A549 (cell line): ENCODE measurements around the gene FHIT. TPM values are rescaled to one million over a fixed set of nuclear protein-coding genes. Genes with fewer than 3 reads are reported as not detected.

Source experiments
- ATAC-seq, 2 experiments: fragments of 200-7000 bp in 1 of 2; fragments of >200 bp in 1 of 2; cut with Nextera tagmentation in 1 of 2; cut with Tn5 transposase in 1 of 2; 3 replicates each; pipeline versions ENCODE4 v1.8.0 to v1.9.1; 2018 to 2020; ENCODE audit warnings: mild to moderate bottlenecking in 1 of 2, moderate library complexity in 1 of 2
- CTCF ChIA-PET: fragments of 300-600 bp; sonication (Branson Sonifier 250); formaldehyde crosslinking; extraction: SDS; loops from one replicate; lab custom pipeline; 2021; ENCODE audit warnings: antibody characterized with exemption, inconsistent platforms; lab: Yijun Ruan, JAX
- POLR2A ChIA-PET: fragments of 350-600 bp; formaldehyde crosslinking; extraction: SDS; loops from one replicate; lab custom pipeline; 2021; ENCODE audit warnings: antibody characterized with exemption, inconsistent platforms; lab: Yijun Ruan, JAX
- DNase-seq, 2 experiments: peaks; one replicate each; pipeline versions ENCODE4 v3.0.0 to v3.0.0-alpha.2; 2011 to 2016; ENCODE audit warnings: low read depth in 1 of 2, low spot score in 1 of 2
- FAIRE-seq: peaks from 2 replicates; lab custom pipeline; 2011; peaks lifted over from hg19 to GRCh38; lab: Jason Lieb, UNC
- H3K27ac ChIP-seq, 2 experiments: fragments of >200 bp; sonication (Bioruptor Twin); formaldehyde crosslinking; 3 replicates each; pipeline ENCODE4 v1.5.1; 2016 to 2017
- H3K4me1 ChIP-seq: fragments of >200 bp; sonication (Bioruptor Twin); formaldehyde crosslinking; 3 replicates; pipeline ENCODE4 v1.6.1; 2016
- H3K4me2 ChIP-seq: fragments of >200 bp; sonication (Bioruptor Twin); formaldehyde crosslinking; 3 replicates; pipeline ENCODE4 v1.6.1; 2016
- H3K4me3 ChIP-seq: fragments of >200 bp; sonication (Bioruptor Twin); formaldehyde crosslinking; 3 replicates; pipeline ENCODE4 v1.5.1; 2016
- H3K9me3 ChIP-seq: fragments of >200 bp; sonication (Bioruptor Twin); formaldehyde crosslinking; 3 replicates; pipeline ENCODE4 v1.6.1; 2016
- BCL3 ChIP-seq: fragments of >200 bp; sonication (Bioruptor Twin); formaldehyde crosslinking; IDR thresholded peaks from 3 replicates; pipeline ENCODE4 v1.6.1; 2016
- EHF ChIP-seq: fragments of 250-450 bp; sonication (Bioruptor Pico); IDR thresholded peaks from 2 replicates; pipeline ENCODE4 v1.5.0; 2020; ENCODE audit warnings: mild to moderate bottlenecking
- EHMT2 ChIP-seq: fragments of 200-600 bp; sonication (generic); IDR thresholded peaks from 2 replicates; pipeline ENCODE4 v1.6.1; 2016; ENCODE audit warnings: antibody characterized with exemption, low read depth, mild to moderate bottlenecking, moderate library complexity
- EP300 ChIP-seq, 2 experiments: fragments of >200 bp; sonication (Bioruptor Twin); formaldehyde crosslinking; IDR thresholded peaks; 2 replicates in 1 of 2; 3 replicates in 1 of 2; pipeline ENCODE4 v1.6.1; 2016 to 2017
- ESRRA ChIP-seq: fragments of 150-350 bp; IDR thresholded peaks from 2 replicates; pipeline ENCODE4 v1.6.1; 2014; ENCODE audit warnings: mild to moderate bottlenecking, low read length, borderline replicate concordance
- GATA3 ChIP-seq: IDR thresholded peaks from 2 replicates; pipeline ENCODE4 v1.6.1; 2012; ENCODE audit warnings: borderline replicate concordance
- HOXA7 ChIP-seq: fragments of 250-450 bp; sonication (Bioruptor Pico); IDR thresholded peaks from 2 replicates; pipeline ENCODE4 v1.5.0; 2020; ENCODE audit warnings: mild to moderate bottlenecking, moderate library complexity
- HOXB13 ChIP-seq: fragments of 250-450 bp; sonication (Bioruptor Pico); IDR thresholded peaks from 2 replicates; pipeline ENCODE4 v1.5.0; 2020; ENCODE audit warnings: low read depth, mild to moderate bottlenecking, moderate library complexity
- HOXB5 ChIP-seq: fragments of 250-450 bp; sonication (Bioruptor Pico); IDR thresholded peaks from 2 replicates; pipeline ENCODE4 v1.5.0; 2020; ENCODE audit warnings: mild to moderate bottlenecking, moderate library complexity
- JUNB ChIP-seq: fragments of >200 bp; sonication (Bioruptor Twin); formaldehyde crosslinking; IDR thresholded peaks from 2 replicates; pipeline ENCODE4 v1.6.1; 2016
- KDM1A ChIP-seq: fragments of 200-600 bp; sonication (generic); IDR thresholded peaks from 2 replicates; pipeline ENCODE4 v1.6.1; 2016; ENCODE audit warnings: low read depth, mild to moderate bottlenecking
- MAZ ChIP-seq: fragments of 150-350 bp; IDR thresholded peaks from 2 replicates; pipeline ENCODE4 v1.6.1; 2014; ENCODE audit warnings: antibody characterized with exemption, low read depth, low read length, borderline replicate concordance
- NR3C1 ChIP-seq: fragments of >200 bp; sonication (Bioruptor Twin); formaldehyde crosslinking; IDR thresholded peaks from 3 replicates; pipeline ENCODE4 v1.6.1; 2017
- PBX3 ChIP-seq: IDR thresholded peaks from 2 replicates; pipeline ENCODE4 v1.6.1; 2012
- RAD21 ChIP-seq, 2 experiments: fragments of >200 bp in 1 of 2; sonication (Bioruptor Twin) in 1 of 2; formaldehyde crosslinking in 1 of 2; IDR thresholded peaks in 1 of 2; conservative IDR thresholded peaks in 1 of 2; 2 replicates in 1 of 2; 3 replicates in 1 of 2; pipeline ENCODE4 v1.6.1; 2012 to 2018; ENCODE audit warnings: inconsistent platforms in 1 of 2
- RCOR1 ChIP-seq: fragments of 150-350 bp; IDR thresholded peaks from 2 replicates; pipeline ENCODE4 v1.6.1; 2014; ENCODE audit warnings: antibody characterized with exemption, low read length, low read depth
- RNF2 ChIP-seq: fragments of 200-600 bp; sonication (generic); IDR thresholded peaks from 2 replicates; pipeline ENCODE4 v1.6.1; 2016; ENCODE audit warnings: low read depth, mild to moderate bottlenecking, antibody characterized with exemption, moderate library complexity, borderline replicate concordance
- SREBF2 ChIP-seq: fragments of 450-650 bp; IDR thresholded peaks from 2 replicates; pipeline ENCODE4 v1.6.1; 2014; ENCODE audit warnings: mild to moderate bottlenecking, moderate library complexity
- TP53 ChIP-seq: fragments of 250-450 bp; sonication (Bioruptor Pico); IDR thresholded peaks from 2 replicates; pipeline ENCODE4 v1.5.0; 2021; ENCODE audit warnings: mild to moderate bottlenecking, moderate library complexity
- USF2 ChIP-seq: fragments of 450-650 bp; IDR thresholded peaks from 2 replicates; pipeline ENCODE4 v1.6.1; 2014; ENCODE audit warnings: antibody characterized with exemption
- ZC3H11A ChIP-seq: fragments of 450-650 bp; IDR thresholded peaks from 2 replicates; pipeline ENCODE4 v1.6.1; 2014; ENCODE audit warnings: antibody characterized with exemption, mild to moderate bottlenecking
- ZFP36 ChIP-seq: fragments of 450-650 bp; IDR thresholded peaks from 2 replicates; pipeline ENCODE4 v1.6.1; 2014; ENCODE audit warnings: borderline replicate concordance; ENCODE audit not compliant: partially characterized antibody
- WGBS: methylation state at CpG from one replicate; pipeline ENCODE4 v1.1.6; 2017; ENCODE audit errors: missing lambda C conversion rate; 5-methylcytosine and 5-hydroxymethylcytosine counted together
- polyA plus RNA-seq, 4 experiments: library from polyadenylated mRNA; depleted of rRNA in 3 of 4; stranded (reverse); fragments of >200 nt; fragmentation: RNase III in 1 of 4; extraction: RNeasy Plus Mini Kit Qiagen cat#74134 plus additional on column Dnase treatment in 1 of 4; gene quantifications; 2 replicates in 3 of 4; 3 replicates in 1 of 4; pipeline ENCODE4 v1.2.3, GENCODE V29; 2011 to 2017
- TF ChIP-seq, protein P1 (sequence below): fragments of 200-600 bp; sonication (generic); IDR thresholded peaks from 2 replicates; pipeline ENCODE4 v1.6.1; 2016; ENCODE audit warnings: antibody characterized with exemption, mild to moderate bottlenecking, moderate library complexity
- TF ChIP-seq, protein P2 (sequence below): fragments of >200 bp; sonication (Bioruptor Twin); formaldehyde crosslinking; IDR thresholded peaks from 2 replicates; pipeline ENCODE4 v1.6.1; 2016
- TF ChIP-seq, protein P3 (sequence below): fragments of 250-450 bp; sonication (Bioruptor Pico); IDR thresholded peaks from 2 replicates; pipeline ENCODE4 v1.5.0; 2021; ENCODE audit warnings: mild to moderate bottlenecking, moderate library complexity, borderline replicate concordance

The FHIT gene
- polyA plus RNA-seq, 2 of the 4 experiments (the other 2 are of a cell fraction), result 0.76 to 0.92 TPM

DNA sequence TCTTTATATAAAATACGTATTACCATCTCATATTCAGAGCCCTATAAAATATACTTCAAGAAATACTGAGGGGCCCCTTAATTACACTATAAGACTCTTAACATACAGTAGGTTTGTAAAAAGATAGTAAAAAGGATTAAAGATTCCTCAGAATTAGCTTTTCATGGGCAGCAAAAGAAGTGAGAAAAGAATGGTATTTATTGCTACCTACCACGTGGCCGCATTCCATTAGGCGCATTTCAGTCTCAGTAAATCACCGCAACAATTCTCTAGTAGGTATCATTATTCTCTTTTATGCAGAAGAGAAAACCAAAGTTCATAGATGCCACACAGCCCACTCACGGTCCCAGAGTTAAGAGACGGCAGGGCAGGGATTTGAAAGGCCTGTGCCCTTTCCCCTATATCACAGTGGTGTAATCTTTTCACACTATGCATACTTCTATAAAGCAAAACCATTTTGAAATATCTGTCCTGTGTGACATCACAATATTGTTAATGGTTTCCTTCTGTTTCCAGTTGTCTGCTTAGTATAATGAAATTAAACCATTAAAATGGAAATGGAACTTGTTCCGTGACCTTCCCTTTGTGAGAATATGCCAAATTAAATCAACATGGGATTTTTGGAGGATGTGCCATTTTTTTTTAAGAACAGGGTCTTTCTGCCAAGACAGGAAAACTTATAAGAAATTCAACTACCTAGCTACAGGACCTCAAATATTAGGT lies 1072.2 kb downstream of the FHIT start:
- no peak for FAIRE-seq
- no peaks in the 10 kb centered on the region for H3K9me3 ChIP-seq
- H3K4me1 ChIP-seq, result no peaks in the 10 kb centered on the region
- no peak overlapping the region for H3K27ac ChIP-seq
- H3K4me3 ChIP-seq, result no peak overlapping the region
- no peak for DNase-seq
- POLR2A ChIA-PET, result no interaction called here
- no peak for ATAC-seq
- CTCF ChIA-PET, result no interaction called here
- no peak for TF ChIP-seq ZC3H11A
- no peak overlapping the region for H3K4me2 ChIP-seq
- 65% methylated on average over 8 of the region's 8 CpGs for WGBS

- H3K4me1 ChIP-seq, result no peaks in the 10 kb centered on the region
- CTCF ChIA-PET, result no interaction called here
- FAIRE-seq (no peak), DNase-seq (no peak), ATAC-seq (no peak)
- H3K4me2 ChIP-seq, result no peak overlapping the region
- no peak overlapping the region for H3K27ac ChIP-seq
- no peaks in the 10 kb centered on the region for H3K9me3 ChIP-seq
- POLR2A ChIA-PET, result no interaction called here
- 5% methylated on average over 2 of the region's 2 CpGs for WGBS
- TF ChIP-seq TP53 (no peak), RAD21 (conservative IDR thresholded peaks at IDR 0.05 in 1 of 2, IDR thresholded peaks at IDR 0.05 in 1 of 2) (no peak), EHF (CRISPR knock-in tag) (no peak), BCL3 (no peak), EHMT2 (no peak), JUNB (no peak), NR3C1 (no peak), ESRRA (no peak), PBX3 (no peak), USF2 (no peak), HOXB13 (CRISPR knock-in tag) (no peak), MAZ (no peak)
- TF ChIP-seq, protein P1, sequence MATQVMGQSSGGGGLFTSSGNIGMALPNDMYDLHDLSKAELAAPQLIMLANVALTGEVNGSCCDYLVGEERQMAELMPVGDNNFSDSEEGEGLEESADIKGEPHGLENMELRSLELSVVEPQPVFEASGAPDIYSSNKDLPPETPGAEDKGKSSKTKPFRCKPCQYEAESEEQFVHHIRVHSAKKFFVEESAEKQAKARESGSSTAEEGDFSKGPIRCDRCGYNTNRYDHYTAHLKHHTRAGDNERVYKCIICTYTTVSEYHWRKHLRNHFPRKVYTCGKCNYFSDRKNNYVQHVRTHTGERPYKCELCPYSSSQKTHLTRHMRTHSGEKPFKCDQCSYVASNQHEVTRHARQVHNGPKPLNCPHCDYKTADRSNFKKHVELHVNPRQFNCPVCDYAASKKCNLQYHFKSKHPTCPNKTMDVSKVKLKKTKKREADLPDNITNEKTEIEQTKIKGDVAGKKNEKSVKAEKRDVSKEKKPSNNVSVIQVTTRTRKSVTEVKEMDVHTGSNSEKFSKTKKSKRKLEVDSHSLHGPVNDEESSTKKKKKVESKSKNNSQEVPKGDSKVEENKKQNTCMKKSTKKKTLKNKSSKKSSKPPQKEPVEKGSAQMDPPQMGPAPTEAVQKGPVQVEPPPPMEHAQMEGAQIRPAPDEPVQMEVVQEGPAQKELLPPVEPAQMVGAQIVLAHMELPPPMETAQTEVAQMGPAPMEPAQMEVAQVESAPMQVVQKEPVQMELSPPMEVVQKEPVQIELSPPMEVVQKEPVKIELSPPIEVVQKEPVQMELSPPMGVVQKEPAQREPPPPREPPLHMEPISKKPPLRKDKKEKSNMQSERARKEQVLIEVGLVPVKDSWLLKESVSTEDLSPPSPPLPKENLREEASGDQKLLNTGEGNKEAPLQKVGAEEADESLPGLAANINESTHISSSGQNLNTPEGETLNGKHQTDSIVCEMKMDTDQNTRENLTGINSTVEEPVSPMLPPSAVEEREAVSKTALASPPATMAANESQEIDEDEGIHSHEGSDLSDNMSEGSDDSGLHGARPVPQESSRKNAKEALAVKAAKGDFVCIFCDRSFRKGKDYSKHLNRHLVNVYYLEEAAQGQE, result no peak
- no peak overlapping the region for H3K4me3 ChIP-seq
Measured at GRCh38 chr3:60177726-60178125, 1073.5 kb downstream of the FHIT start.

- 14% methylated on average over 6 of the region's 6 CpGs for WGBS
- CTCF ChIA-PET, result no interaction called here
- TF ChIP-seq HOXB5 (CRISPR knock-in tag) (no peak), HOXA7 (CRISPR knock-in tag) (no peak), RNF2 (no peak), KDM1A (no peak), SREBF2 (no peak), EHMT2 (no peak), ZFP36 (no peak), MAZ (no peak), EP300 (IDR thresholded peaks at IDR 0.05) (no peak), RCOR1 (no peak), GATA3 (no peak)
- TF ChIP-seq, protein P2, sequence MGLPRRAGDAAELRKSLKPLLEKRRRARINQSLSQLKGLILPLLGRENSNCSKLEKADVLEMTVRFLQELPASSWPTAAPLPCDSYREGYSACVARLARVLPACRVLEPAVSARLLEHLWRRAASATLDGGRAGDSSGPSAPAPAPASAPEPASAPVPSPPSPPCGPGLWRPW, result no peak
- TF ChIP-seq, protein P3, sequence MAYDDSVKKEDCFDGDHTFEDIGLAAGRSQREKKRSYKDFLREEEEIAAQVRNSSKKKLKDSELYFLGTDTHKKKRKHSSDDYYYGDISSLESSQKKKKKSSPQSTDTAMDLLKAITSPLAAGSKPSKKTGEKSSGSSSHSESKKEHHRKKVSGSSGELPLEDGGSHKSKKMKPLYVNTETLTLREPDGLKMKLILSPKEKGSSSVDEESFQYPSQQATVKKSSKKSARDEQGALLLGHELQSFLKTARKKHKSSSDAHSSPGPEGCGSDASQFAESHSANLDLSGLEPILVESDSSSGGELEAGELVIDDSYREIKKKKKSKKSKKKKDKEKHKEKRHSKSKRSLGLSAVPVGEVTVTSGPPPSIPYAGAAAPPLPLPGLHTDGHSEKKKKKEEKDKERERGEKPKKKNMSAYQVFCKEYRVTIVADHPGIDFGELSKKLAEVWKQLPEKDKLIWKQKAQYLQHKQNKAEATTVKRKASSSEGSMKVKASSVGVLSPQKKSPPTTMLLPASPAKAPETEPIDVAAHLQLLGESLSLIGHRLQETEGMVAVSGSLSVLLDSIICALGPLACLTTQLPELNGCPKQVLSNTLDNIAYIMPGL (CRISPR knock-in tag), result no peak
Measured at GRCh38 chr3:60176614-60177013, 1074.6 kb downstream of the FHIT start.

More at GRCh38 chr3:60176614-60177013, 1074.6 kb downstream of the FHIT start:
- no peak for ATAC-seq
- no peaks in the 10 kb centered on the region for H3K9me3 ChIP-seq
- no peaks in the 10 kb centered on the region for H3K4me1 ChIP-seq
- DNase-seq, result no peak
- no peak overlapping the region for H3K4me2 ChIP-seq
- H3K4me3 ChIP-seq, result no peak overlapping the region
- POLR2A ChIA-PET, result no interaction called here
- no peak overlapping the region for H3K27ac ChIP-seq
- FAIRE-seq, result no peak
